ENCODE results near the gene ZDHHC14.

ZDHHC14 gene

GRCh38 chr6:157368359-157369049, 12.5 kb upstream of the ZDHHC14 start:
- no peak for DNase-seq (ENCODE audit: low read depth)
- TF ChIP-seq, protein P1, sequence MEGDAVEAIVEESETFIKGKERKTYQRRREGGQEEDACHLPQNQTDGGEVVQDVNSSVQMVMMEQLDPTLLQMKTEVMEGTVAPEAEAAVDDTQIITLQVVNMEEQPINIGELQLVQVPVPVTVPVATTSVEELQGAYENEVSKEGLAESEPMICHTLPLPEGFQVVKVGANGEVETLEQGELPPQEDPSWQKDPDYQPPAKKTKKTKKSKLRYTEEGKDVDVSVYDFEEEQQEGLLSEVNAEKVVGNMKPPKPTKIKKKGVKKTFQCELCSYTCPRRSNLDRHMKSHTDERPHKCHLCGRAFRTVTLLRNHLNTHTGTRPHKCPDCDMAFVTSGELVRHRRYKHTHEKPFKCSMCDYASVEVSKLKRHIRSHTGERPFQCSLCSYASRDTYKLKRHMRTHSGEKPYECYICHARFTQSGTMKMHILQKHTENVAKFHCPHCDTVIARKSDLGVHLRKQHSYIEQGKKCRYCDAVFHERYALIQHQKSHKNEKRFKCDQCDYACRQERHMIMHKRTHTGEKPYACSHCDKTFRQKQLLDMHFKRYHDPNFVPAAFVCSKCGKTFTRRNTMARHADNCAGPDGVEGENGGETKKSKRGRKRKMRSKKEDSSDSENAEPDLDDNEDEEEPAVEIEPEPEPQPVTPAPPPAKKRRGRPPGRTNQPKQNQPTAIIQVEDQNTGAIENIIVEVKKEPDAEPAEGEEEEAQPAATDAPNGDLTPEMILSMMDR (conservative IDR thresholded peaks at IDR 0.05; ENCODE audit: low read depth, low read length): no peak
- no peak overlapping the region for H3K4me3 ChIP-seq (ENCODE audit: low read length)

DNA sequence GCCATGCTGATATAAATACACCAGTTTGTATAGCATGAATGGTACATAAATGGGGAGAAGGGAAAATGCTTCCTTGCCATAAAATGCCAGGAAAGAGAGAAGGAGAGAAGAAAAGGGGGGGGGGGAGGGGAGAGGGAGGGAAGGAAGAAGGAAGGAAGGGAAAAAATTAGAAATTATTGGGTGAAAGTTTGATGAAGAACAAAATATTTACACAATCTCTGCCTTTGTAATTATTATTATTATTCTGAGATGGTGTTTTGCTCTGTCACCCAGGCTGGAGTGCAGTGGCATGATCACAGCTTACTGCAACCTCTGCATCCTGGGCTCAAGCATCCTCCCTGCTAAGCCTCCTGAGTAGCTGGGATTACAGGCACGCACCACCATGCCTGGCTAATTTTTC, 10.2 kb upstream of the ZDHHC14 start:
- DNase-seq (ENCODE audit: low read depth): no peak
- no peak overlapping the region for H3K4me3 ChIP-seq (ENCODE audit: low read length)
- TF ChIP-seq, protein P1 (conservative IDR thresholded peaks at IDR 0.05; ENCODE audit: low read depth, low read length): no peak

DNA sequence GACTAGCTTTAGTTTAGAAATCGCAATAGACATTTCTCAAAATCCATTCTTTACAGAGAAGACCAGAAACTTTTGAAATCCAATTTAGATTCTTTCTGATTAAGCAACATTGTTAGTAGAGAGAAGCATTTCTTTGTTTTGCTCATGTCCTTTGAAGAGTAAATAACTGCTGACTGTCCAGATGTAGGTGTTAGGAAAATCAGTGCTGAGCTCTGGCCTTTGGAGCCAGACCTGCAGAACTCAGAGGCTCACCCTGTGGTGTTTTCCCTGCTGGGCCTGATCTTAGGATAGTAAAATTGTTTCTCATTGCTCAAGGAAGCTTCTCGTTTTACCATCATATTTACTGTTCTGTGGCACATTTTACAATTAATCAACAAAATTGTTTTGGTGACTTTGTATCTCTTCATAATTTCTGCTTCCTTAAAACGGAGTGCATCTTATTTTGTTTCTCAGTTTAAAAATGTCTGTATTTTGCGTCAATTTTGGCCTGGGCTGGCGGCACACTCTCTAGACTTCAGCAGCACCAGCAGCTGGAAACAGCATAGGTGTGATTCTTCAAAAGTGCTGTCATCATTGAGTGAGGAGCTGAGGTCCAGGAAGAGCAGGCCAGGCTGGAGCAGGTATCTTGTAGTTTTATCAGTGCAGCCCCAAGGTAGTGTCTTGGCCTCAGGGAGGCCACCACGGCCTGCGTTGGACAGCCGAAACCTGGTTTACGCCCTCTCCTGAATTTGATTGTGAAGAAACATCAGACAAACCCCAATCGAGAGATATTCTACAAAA, 8.3 kb upstream of the ZDHHC14 start:
- DNase-seq (ENCODE audit: low read depth): no peak
- H3K4me3 ChIP-seq (ENCODE audit: low read length): no peak overlapping the region
- TF ChIP-seq, protein P1 (conservative IDR thresholded peaks at IDR 0.05; ENCODE audit: low read depth, low read length): no peak

- DNase-seq (ENCODE audit: low read depth): no peak
- H3K4me3 ChIP-seq (ENCODE audit: low read length): no peak overlapping the region
- TF ChIP-seq, protein P1 (conservative IDR thresholded peaks at IDR 0.05; ENCODE audit: low read depth, low read length): no peak
Measured at GRCh38 chr6:157374889-157375443, 6.0 kb upstream of the ZDHHC14 start.

DNA sequence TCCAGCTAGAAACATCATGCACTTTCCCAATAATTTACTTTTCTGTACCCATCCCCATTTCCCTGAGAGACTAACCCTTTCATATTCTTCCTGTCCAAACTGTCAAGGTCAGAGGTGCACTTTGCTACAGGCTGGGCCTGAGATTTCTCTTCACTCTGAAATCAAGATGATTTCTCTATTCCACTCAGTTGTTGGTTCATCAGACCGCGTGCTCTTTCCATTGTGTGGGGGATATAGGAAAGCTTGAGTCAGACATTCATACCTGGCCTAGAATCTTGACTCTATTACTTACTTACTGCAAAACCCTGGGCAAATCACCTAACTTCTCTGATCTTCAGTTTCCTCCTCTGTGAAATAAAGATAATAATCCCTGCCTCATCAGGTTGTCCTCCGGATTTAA, 4.7 kb upstream of the ZDHHC14 start:
- DNase-seq (ENCODE audit: low read depth): no peak
- no peak overlapping the region for H3K4me3 ChIP-seq (ENCODE audit: low read length)
- TF ChIP-seq, protein P1 (conservative IDR thresholded peaks at IDR 0.05; ENCODE audit: low read depth, low read length): no peak

DNA sequence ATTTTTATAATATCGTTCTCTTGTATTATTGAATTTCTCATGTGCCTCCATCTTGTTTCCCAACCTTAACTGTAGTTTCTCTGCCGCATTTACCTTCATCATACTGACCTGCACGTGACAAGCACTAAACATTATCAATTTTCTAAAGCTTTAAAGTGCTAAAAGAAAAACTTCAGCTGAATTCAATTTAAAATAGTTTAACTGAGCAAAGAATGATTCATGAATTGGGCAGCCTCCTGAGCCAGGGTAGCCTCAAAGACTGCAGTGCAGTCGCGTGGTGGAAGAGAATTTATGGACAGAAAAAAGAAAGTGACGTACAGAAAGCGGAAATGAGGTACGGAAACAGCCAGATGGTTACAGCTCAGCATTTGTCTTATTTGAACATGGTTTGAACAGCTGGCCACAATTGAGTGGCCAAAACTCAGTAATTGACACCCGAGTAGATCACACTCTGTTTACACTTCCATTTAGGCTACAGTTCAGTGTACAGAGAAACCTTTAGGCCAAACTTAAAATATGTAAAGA, 4.2 kb upstream of the ZDHHC14 start:
- H3K4me3 ChIP-seq (ENCODE audit: low read length): no peak overlapping the region
- DNase-seq (ENCODE audit: low read depth): no peak
- TF ChIP-seq, protein P1 (conservative IDR thresholded peaks at IDR 0.05; ENCODE audit: low read depth, low read length): no peak

All from retinal pigment epithelial cell (primary cell).